Activated T-helper 17 cell treated with anti-CD3 and anti-CD28 coated beads, Interleukin-2, amount 50 U/mL, for 72 hours (primary cell): ENCODE results near the gene DIPK1B. TPM values are rescaled to one million over a fixed set of nuclear protein-coding genes. Genes with fewer than 3 reads are reported as not detected.

Experiments
- ATAC-seq: fragments of 150-1000 bp; cut with Tn5 transposase; replicated peaks from 2 replicates; pipeline ENCODE4 v1.10.0; 2021; ENCODE audit warnings: mild to moderate bottlenecking, moderate library complexity
- H3K27ac Mint-ChIP-seq: one replicate; pipeline ENCODE4 v1.8.0; 2022; ENCODE audit warnings: mixed read lengths
- H3K27me3 Mint-ChIP-seq: one replicate; pipeline ENCODE4 v1.8.0; 2022; ENCODE audit warnings: mixed read lengths
- H3K36me3 Mint-ChIP-seq: one replicate; pipeline ENCODE4 v1.8.0; 2022; ENCODE audit warnings: low read depth, mild to moderate bottlenecking, mixed read lengths
- H3K4me1 Mint-ChIP-seq: one replicate; pipeline ENCODE4 v1.8.0; 2022; ENCODE audit warnings: mixed read lengths
- H3K4me3 Mint-ChIP-seq: one replicate; pipeline ENCODE4 v1.8.0; 2022; ENCODE audit warnings: mild to moderate bottlenecking, mixed read lengths
- H3K9me3 Mint-ChIP-seq: one replicate; pipeline ENCODE4 v1.8.0; 2022; ENCODE audit warnings: mixed read lengths
- total RNA-seq, 2 donors: library from RNA; stranded (reverse); gene quantifications; one replicate each; pipeline ENCODE4 v1.2.3, GENCODE V29; 2022

The DIPK1B gene
- total RNA-seq, 2 donors from 2014 or later = not detected

GRCh38 chr9:136670576-136671253 is 41.7 kb upstream of the DIPK1B start:
- ATAC-seq = no peak
- no peaks in the 10 kb centered on the region for H3K36me3 Mint-ChIP-seq
- no peak overlapping the region for H3K27ac Mint-ChIP-seq
- no peaks in the 10 kb centered on the region for H3K9me3 Mint-ChIP-seq
- H3K4me3 Mint-ChIP-seq = no peak overlapping the region
- no peaks in the 10 kb centered on the region for H3K4me1 Mint-ChIP-seq
- peaks cover 2% of the 10 kb centered on the region for H3K27me3 Mint-ChIP-seq

GRCh38 chr9:136671254-136671614 is 41.1 kb upstream of the DIPK1B start:
- Mint-ChIP-seq H3K36me3 (no peaks in the 10 kb centered on the region), H3K27ac (no peak overlapping the region), H3K4me1 (no peaks in the 10 kb centered on the region), H3K4me3 (no peak overlapping the region), H3K9me3 (no peaks in the 10 kb centered on the region), H3K27me3 (peaks cover 2% of the 10 kb centered on the region)
- no peak for ATAC-seq

DNA sequence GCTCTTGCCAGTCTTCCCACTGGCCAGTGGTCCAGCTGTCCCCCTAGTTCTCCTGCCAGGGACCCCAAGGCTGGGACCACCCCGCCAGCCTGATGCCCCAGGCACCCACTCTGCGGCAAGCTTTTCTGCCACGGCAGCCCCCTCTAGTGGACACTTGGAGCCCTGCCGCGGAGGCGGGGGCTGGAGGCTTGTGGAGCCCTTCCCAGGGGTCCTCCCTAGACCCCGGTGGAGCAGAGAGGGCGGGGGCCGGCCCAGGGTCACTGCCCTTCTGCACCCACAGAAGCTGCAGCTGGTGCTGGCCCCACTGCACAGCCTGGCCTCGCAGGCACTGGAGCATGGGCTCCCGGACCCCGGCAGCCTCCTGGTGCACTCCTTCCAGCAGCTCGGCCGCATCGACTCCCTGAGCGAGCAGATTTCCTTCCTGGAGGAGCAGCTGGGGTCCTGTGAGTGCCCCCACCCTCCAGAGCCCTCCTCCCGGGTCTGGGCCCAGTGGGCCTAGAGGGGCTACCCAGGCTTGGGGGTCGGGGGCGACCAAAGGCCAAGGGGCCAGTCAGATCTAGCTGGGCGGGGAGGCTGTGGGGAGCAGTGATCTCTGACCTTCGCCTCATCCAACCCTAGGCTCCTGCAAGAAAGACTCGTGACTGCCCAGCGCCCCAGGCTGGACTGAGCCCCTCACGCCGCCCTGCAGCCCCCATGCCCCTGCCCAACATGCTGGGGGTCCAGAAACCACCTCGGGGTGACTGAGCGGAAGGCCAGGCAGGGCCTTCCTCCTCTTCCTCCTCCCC is 40.5 kb upstream of the DIPK1B start:
- Mint-ChIP-seq H3K4me3 (no peak overlapping the region), H3K4me1 (no peaks in the 10 kb centered on the region), H3K9me3 (no peaks in the 10 kb centered on the region), H3K27ac (no peak overlapping the region), H3K36me3 (no peaks in the 10 kb centered on the region), H3K27me3 (no peaks in the 10 kb centered on the region)
- peak; percentile 50 for ATAC-seq

DNA sequence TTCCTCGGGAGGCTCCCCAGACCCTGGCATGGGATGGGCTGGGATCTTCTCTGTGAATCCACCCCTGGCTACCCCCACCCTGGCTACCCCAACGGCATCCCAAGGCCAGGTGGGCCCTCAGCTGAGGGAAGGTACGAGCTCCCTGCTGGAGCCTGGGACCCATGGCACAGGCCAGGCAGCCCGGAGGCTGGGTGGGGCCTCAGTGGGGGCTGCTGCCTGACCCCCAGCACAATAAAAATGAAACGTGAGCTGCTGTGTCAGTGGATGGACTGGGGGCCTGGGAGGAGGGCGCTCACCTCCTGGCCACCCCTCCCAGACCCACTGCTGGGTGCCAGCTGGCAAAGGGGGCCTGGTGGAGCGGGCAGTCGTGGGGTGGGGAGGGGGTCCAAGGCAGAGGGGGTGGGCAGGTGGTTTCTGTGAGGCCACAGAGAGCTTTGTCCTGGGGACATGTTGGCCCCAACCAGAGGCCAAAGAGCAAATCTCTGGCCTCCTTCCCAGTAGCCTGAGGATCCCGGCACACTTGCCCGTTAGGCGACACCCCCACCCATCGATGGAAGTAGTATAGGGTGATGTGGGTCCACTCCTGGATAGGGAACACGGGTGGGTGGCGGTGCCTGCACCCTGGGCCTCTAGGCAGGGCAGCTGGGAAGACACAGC is 39.8 kb upstream of the DIPK1B start:
- Mint-ChIP-seq H3K9me3 (no peaks in the 10 kb centered on the region), H3K4me3 (no peak overlapping the region), H3K27ac (no peak overlapping the region), H3K36me3 (no peaks in the 10 kb centered on the region), H3K4me1 (no peaks in the 10 kb centered on the region), H3K27me3 (no peaks in the 10 kb centered on the region)
- no peak for ATAC-seq

GRCh38 chr9:136673088-136673974 is 39.0 kb upstream of the DIPK1B start:
- no peak for ATAC-seq
- H3K4me3 Mint-ChIP-seq = no peak overlapping the region
- no peaks in the 10 kb centered on the region for H3K9me3 Mint-ChIP-seq
- H3K27me3 Mint-ChIP-seq = no peaks in the 10 kb centered on the region
- no peaks in the 10 kb centered on the region for H3K4me1 Mint-ChIP-seq
- H3K27ac Mint-ChIP-seq = no peak overlapping the region
- H3K36me3 Mint-ChIP-seq = no peaks in the 10 kb centered on the region

- Mint-ChIP-seq H3K27me3 (no peaks in the 10 kb centered on the region), H3K27ac (peak overlapping the region; percentile 23), H3K4me3 (no peak overlapping the region), H3K4me1 (no peaks in the 10 kb centered on the region), H3K36me3 (no peaks in the 10 kb centered on the region), H3K9me3 (no peaks in the 10 kb centered on the region)
- ATAC-seq = no peak
Observed at GRCh38 chr9:136673975-136674785, 38.2 kb upstream of the DIPK1B start.

DNA sequence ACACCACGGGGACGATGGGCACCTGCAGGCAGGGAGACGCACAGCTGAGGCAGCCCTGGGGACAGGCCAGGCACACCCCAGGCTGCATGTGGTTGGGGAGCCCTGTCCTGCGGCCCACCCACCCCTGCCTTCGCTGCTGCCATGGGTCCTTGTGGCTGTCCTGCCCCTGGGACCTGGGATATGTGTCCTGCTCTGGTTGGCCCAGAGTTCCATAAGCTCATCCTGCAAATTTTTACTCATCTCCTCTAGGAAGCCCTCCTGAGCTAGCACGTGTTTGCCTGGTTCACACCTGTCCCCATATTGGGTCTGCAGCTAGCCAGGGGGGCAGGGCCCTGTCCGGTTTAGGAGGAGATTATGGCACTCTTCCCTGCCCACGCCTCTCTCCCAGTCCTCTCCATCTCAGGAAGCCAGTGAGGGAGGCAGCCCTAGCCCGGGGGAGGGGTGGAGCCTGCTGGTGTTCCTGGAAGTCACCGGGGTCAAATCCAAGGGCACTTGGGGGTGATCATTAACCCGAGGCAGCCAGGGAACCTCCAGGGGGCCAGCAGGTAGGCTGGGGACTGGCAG is 37.5 kb upstream of the DIPK1B start:
- H3K9me3 Mint-ChIP-seq = no peaks in the 10 kb centered on the region
- no peaks in the 10 kb centered on the region for H3K36me3 Mint-ChIP-seq
- no peaks in the 10 kb centered on the region for H3K4me1 Mint-ChIP-seq
- ATAC-seq = no peak
- H3K27me3 Mint-ChIP-seq = no peaks in the 10 kb centered on the region
- H3K4me3 Mint-ChIP-seq = no peak overlapping the region
- H3K27ac Mint-ChIP-seq = no peak overlapping the region

GRCh38 chr9:136675477-136676296 is 36.7 kb upstream of the DIPK1B start:
- H3K36me3 Mint-ChIP-seq = no peaks in the 10 kb centered on the region
- H3K9me3 Mint-ChIP-seq = no peaks in the 10 kb centered on the region
- H3K4me3 Mint-ChIP-seq = no peak overlapping the region
- H3K27me3 Mint-ChIP-seq = no peaks in the 10 kb centered on the region
- H3K27ac Mint-ChIP-seq = no peak overlapping the region
- ATAC-seq = no peak
- no peaks in the 10 kb centered on the region for H3K4me1 Mint-ChIP-seq

DNA sequence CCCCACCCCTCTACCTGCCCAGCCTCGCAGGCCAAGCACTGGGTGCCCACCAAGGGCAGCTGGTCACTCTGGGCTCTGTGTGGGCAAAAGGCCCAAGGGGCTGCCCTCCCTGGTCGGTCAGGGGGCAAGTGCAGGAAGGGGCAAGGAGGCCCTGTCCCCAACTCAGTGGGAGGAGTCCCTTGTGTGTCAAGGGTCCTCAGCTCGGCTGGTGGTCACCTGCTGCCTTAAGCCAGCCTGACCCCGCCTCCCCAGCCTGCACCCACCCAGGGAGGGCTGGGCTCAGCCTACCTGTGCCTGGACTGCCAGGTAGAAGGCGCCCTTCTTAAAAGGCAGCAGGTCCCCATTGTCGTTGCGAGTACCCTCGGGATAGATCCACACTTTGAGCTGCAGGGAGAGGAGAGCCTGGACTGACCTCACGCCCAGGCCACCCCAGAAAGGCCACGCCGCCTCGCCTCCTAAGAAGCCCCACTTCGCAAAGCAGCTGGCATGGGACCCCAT is 36.0 kb upstream of the DIPK1B start:
- Mint-ChIP-seq H3K27ac (no peak overlapping the region), H3K27me3 (no peaks in the 10 kb centered on the region), H3K36me3 (no peaks in the 10 kb centered on the region), H3K4me3 (no peak overlapping the region), H3K9me3 (no peaks in the 10 kb centered on the region), H3K4me1 (no peaks in the 10 kb centered on the region)
- no peak for ATAC-seq

DNA sequence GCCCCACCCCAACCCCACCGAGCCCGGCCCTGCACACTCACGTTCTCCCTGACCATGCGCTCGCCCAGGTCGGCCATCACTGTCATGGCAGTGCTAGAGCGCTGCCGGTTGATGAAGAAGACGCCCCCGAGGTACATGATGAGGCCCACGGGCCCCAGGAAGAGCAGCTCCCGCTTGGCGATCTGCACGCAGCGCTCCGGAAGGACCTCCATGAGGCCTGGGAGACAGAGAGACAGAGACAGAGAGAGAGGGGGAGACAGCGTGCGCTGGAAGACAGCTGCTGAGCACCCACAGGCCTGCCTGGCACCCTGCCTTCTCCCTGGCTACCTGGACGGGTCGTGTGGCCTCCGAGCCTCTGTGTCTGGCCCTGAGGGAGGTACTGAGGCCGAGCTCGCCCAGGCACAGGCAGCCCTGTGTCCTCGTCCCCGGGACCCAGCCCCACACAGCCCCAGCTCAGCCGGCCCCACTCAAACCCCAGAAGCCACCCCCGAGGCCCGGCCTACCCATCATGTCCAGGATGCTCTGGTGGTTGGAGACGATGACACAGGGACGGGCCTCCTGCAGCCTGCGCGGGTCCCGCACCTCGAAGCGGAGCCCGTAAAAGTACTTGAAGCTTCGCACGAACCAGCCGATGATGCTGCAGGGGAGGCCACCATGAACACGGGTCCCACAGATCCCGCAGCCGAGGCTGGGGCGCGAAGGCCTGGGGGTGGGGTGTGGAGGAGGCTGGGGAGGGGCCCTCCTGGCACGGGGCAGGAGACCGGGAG is 35.3 kb upstream of the DIPK1B start:
- Mint-ChIP-seq H3K27me3 (no peaks in the 10 kb centered on the region), H3K27ac (no peak overlapping the region), H3K4me3 (no peak overlapping the region), H3K4me1 (no peaks in the 10 kb centered on the region), H3K36me3 (no peaks in the 10 kb centered on the region), H3K9me3 (no peaks in the 10 kb centered on the region)
- no peak for ATAC-seq

DNA sequence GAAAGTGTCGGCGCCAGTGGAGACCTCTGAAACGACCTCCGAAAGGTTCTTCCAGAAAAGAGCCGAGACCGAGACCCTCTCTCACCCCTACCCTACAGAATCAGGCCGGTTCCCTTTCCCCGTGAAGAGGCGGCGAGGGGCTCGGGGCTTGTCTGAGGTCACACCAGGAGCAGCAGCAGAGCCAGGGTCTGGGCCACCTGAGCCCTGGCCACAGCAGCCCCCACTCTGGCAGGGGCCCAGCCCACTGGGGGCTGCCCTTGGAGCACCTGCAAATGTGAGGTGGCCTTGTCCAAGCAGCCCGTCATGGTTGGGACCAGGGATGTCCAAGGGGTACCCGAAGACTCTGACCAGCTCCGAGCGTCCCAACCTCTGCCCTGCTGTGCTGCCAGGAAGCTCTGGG is 34.3 kb upstream of the DIPK1B start:
- H3K27me3 Mint-ChIP-seq = no peaks in the 10 kb centered on the region
- ATAC-seq = no peak
- H3K9me3 Mint-ChIP-seq = no peaks in the 10 kb centered on the region
- H3K4me1 Mint-ChIP-seq = no peaks in the 10 kb centered on the region
- no peaks in the 10 kb centered on the region for H3K36me3 Mint-ChIP-seq
- no peak overlapping the region for H3K27ac Mint-ChIP-seq
- H3K4me3 Mint-ChIP-seq = no peak overlapping the region

GRCh38 chr9:136678624-136679023 is 33.7 kb upstream of the DIPK1B start:
- no peaks in the 10 kb centered on the region for H3K4me1 Mint-ChIP-seq
- H3K4me3 Mint-ChIP-seq = no peak overlapping the region
- H3K27ac Mint-ChIP-seq = no peak overlapping the region
- H3K27me3 Mint-ChIP-seq = no peaks in the 10 kb centered on the region
- H3K36me3 Mint-ChIP-seq = no peaks in the 10 kb centered on the region
- no peak for ATAC-seq
- H3K9me3 Mint-ChIP-seq = no peaks in the 10 kb centered on the region
